HG03342 (cell line): ENCODE results near the gene GMEB1.
"Not testable (repeated sequence)": the region's sequence is repeated elsewhere in the genome, so short reads cannot be mapped to it uniquely, and the experiment has no call there.

Experiments
- ATAC-seq: cut with Tn5 transposase; IDR thresholded peaks from one replicate; pipeline ENCODE4 v1.9.1; 2021; ENCODE audit warnings: mild to moderate bottlenecking, moderate library complexity; ENCODE audit not compliant: unreplicated experiment

Gene GMEB1

DNA sequence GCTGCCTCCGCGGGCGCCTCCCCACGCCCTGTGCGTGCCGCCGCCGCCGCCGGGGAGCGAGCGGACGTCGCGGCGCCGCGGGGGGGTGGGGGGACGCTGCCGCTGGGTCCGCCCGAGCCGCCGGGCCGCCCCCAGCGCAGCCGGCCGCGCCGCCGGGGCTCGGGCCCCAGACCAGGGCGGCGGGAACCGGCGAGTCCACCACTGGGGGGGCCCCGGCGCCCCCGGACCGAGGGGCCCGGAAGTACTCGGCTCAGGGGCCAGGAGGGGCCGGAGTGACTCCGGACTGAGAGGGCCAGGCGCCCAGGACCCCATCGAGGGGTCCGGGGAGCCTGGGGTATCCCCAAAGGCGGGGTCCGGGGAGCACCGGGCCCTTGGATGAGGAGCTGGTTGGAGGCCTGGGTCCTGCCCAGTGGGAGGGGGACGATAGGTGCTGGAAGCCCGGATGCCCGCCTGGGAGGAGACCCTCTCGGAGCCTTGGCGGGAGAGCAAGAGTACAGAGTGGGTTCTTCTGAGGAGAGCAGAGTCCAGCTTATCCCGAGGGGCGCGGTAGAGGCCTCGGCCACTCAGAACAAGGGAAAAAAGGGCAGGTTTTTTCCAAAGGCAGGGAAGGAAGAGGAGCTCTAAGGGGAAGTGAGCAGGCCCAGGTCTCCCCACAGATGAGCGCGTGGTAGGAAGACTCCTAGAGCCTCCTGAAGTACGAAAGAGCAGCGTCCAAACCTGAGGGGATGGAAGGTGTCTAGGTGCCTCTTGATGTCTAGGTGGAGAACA lies 556 bp downstream of the GMEB1 start:
- ATAC-seq = peak; percentile 47

DNA sequence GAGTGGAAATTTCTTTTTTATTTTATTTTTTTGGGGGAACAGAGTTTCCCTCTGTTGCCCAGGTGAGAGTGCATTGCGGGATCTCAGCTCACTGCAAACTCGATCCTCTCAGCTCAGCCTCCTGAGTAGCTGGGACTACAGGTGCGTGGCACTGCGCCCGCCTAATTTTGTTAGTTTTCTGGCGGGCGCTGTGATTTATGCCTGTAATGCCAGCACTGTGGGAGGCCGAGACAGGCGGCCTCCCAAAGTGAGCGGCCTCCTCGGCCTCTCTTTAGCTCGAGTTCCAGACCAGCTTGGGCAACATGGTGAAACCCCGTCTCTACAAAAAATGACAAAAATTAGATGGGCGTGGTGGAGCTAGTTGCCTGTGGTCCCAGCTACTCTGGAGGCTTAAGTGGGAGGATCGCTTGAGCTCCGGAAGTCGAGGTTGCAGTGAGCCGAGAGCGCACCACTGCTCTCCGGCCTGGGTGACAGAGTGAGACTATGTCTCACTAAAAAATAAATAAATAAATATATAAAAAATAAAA lies 2.7 kb downstream of the GMEB1 start:
- no peak for ATAC-seq

DNA sequence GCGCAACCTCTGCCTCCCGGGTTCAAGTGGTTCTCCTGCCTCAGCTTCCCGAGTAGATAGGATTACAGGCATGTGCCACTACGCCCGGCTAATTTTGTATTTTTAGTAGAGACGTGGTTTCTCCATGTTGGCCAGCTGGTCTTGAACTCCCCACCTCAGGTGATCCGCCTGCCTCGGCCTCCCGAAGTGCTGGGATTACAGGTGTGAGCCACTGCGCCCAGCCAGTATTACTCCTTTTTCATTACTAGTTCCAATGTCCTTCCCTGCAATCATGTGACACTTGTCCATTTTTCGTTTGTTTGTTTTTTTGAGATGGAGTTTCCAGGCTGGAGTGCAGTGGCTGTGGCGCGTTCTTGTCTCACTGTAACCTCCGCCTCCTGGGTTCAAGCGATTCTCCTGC lies 4.4 kb downstream of the GMEB1 start:
- ATAC-seq = not testable (repeated sequence)

DNA sequence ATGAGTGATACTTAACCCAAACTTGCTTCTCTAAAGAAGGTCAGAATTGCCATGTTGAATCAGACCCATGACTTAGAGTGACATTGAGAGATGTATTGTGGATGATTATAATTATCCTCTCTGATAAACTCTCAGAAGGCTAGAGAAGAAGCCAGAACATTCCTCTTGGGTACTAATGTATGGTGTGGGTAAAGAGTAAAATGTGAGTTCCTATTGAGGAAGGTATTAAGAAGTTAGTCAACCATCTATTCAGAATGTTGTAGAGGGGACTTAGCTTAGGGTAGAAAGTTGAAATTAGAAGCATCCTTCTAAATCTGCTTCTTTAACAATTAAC lies 7.3 kb downstream of the GMEB1 start:
- ATAC-seq = no peak

DNA sequence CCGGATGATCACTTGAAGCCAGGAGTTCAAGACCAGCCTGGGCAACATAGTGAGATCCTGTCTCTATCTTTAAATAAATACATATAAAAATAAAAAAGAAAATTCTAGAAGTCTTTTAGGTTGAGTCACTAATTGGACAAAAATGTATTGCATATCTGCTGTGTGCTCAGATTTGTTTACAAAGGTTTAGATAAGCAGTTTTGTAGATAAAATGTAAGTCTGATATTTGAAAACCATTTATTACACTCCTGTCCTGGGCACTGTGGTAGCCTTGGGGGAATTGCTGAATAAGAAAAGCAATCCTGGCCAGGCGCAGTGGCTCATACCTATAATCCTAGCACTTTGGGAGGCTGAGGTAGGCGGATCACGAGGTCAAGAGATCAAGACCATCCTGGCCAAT lies 11.6 kb downstream of the GMEB1 start:
- no peak for ATAC-seq

DNA sequence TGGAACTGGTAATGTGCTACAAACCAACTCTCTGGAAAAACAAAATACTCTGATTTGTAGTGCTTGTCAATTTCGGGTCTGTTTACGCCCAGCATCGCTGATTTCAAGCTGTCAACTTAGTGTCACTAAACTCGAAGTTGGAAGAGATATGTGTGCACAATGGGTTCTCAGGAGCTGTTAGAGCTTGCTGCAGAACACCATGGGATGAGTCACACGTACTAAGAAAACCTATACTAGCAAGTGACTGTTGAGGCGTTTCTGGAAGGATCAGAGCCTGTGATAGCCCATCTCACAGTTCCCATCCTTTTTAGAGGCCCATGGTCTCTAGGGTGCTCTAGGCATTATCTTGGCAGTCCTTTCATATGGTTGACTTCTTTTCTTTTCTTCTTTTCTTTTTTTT lies 14.3 kb downstream of the GMEB1 start:
- no peak for ATAC-seq

DNA sequence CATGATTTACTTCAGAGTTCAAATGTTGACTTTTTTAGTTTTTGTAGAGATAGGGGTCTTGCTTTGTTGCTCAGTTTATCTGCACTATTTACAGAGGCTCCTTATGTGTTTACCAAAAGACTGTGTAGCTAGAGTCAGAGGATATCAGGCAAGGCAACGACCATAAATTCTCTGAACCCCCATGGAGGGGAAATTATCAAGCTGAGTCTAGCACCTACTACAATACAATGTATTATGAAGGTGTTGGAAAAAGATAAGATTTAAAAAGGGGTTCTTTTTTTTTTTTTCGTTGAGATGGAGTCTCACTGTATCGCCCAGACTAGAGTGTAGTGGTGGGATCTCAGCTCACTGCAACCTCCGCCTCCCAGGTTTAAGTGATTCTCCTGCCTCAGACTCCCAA lies 16.4 kb downstream of the GMEB1 start:
- ATAC-seq = no peak

DNA sequence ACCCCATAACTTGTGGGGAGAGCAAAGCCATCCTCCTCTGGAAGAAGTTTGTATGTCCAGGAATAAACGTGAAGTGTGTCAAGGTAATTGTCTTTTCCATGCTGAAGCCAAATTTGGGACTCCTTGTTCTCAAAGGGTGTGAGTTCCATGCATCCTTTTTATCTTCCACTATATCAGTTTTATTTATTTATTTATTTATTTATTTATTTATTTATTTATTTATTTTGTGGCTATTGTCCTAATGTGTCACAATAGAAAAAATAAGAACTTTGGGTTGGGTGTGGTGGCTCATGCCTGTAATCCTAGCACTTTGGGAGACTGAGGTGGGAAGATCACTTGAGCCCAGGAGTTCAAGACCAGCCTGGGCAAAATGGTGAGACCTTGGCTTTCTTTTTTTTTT lies 23.0 kb downstream of the GMEB1 start:
- not testable (repeated sequence) for ATAC-seq

DNA sequence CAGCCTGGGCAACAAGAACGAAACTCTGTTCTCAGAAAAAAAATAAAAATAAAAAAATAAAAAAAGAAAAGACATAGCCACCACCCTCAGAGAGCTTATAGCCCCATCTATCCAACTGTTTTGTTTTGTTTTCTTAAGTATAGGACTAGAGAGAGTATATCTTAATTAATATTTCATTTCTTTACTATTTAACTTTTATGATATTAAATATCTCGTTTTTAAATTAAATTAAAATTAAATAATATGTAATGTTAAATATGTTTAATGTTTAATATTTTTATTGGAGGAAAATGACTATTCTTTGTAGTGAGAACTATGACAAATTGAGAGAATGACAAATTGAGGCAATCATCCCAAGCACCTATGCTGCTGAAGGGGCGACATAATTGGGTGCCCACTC lies 35.0 kb downstream of the GMEB1 start:
- ATAC-seq = no peak

DNA sequence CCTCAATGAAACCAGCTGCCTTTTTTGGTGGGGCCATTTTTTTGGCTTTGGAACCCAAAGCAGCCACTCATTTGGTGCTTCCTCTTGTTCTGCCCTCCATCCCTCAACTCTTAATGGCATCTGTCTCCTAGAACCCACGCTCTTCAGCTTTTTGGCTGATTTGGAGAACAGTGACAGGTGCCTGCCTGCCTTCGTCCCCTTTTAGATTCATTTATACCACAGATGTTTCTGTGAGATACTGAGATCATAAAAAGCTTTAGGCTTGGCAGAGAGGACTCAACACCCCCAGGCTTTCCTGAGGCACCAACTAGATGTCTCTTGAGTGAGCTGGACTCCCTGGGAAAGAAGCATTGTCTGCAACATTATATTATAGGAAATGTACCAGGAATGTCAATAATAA lies 47.8 kb downstream of the GMEB1 start:
- ATAC-seq = no peak

DNA sequence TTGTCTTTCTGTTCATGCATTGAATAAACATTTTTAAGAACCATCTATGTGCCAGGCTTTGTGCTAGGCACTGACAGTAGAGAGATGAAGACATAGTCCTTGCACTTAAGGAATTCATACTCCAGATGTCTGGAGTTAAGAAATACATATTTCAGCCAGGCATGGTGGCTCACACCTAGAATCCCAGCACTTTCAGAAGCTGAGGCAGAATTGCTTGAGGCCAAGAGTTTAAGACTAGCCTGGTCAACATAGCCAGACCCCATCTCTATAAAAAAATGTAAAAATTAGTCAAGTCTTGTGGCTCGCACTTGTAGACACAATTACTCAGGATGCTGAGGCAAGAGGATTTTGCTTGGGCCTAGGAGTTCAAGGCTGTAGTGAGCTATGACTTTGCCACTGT lies 49.6 kb downstream of the GMEB1 start:
- no peak for ATAC-seq

DNA sequence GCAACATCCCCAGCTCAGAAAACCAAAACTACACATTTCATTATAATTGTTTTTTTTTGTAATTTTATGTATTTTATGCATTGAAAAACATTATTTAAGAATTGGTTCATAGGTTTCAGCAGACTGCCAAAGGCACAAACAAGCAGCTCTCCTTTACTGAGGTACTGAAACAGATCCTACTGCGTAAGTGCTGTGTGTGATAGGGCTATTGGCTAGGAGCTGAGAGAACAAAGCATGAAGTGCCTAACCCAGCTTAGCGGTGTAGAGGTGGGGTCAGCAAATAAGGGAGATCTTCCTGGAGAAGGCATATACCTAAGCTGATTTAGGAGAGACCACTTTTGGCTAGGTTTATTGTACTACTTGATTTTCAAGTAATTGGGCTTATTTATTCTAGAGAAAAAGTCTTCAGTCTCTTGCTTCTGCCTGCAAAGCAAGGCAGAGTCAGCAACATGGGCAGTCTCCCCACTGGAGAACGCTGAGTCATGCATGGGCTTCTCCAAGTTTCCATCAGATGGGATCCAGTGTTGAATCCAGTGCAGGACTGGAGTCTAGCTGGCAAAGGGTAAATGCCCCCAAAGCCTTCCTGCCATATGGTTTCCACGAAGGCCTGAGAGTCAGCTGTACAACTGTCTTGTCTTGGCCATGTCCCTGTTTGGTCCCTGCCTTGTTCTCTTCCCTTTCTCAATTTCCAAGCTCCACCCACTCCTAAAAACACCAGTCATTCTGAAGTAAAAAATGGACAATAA lies 50.2 kb downstream of the GMEB1 start:
- ATAC-seq = no peak

DNA sequence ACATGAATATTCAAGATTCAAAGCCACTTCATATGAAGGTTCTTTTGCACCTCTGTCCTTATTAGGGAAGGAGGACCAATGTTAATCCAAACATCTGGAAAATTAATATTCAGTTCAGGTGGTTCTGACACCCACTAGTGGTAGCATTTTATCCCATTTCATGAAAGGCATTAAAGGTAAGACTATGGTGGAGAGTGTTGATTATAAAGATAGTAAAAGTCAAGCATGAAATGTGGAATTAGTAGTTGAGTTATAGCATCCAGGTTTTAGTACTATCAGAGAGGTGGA lies 50.7 kb downstream of the GMEB1 start:
- no peak for ATAC-seq

DNA sequence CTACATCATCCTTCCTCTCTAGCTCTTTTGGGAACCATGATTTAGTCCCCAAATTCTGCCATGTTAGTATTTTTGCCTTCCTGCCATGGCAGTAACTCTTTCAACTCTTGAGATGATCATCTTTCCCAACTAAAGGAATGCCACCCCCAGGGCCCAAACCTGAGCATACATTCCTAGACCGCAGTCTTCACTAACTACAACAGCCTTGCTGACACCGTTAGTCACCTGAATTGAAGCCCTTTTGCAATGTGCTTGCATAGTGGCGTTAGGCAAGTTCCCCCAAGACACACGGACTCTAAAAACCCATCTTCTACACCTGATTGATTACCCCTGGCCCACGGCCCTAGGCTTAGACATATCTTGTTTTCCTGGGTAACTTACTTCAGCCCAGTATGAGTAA lies 51.8 kb downstream of the GMEB1 start:
- no peak for ATAC-seq

DNA sequence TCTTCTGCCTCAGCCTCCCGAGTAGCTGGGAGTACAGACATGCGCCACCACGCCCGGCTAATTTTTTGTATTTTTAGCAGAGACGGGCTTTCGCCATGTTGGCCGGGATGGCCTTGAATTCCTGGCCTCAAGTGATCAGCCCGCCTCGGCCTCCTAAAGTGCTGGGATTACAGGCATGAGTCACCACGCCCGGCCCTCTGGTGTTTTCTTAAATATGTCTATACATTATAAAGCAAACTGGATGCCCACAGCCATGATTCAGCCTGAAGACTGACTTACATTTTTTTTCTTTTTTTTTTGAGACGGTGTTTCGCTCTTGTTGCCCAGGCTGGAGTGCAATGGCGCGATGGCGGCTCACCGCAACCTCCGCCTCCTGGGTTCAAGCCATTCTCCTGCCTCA lies 53.3 kb downstream of the GMEB1 start:
- ATAC-seq = not testable (repeated sequence)

DNA sequence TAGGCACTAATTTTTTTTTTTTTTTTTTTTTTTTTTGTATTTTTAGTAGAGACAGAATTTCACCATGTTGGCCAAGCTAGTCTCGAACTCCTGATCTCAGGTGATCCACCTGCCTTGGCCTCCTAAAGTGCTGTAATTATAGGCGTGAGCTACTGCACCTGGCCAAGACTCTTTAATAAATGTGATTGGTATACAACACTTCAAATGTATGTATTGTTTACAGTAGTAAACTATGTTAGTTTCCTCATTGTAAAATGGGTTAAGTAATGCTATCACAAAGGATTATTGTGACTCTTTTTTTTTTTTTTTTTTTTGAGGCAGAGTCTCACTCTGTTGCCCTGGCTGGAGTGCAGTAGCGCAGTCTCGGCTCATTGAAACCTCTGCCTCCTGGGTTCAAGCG lies 56.8 kb downstream of the GMEB1 start:
- ATAC-seq = not testable (repeated sequence)

DNA sequence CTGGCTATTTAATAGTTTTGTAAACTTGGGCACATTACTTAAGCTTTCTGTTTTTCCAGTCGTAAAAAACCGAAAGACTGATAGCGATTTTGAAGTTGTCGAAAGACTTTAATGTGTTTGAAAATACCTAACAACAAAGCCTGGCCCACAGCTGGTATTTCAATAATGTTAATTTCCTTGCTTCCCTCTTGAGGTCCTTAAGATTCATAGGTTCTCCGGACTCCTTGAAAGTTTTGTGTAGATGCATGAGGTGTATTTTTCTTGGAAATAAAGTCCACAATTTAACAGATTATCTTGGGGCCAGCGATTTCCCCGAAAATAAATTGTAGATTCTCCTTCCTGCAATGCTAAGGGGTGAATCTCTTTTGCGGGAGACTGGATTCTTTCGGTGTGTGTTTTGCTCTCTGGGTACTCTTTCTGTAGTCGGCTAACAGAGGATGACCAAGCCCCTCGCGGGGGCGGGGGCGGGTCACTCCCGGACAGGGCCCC lies 67.4 kb downstream of the GMEB1 start:
- ATAC-seq = no peak

DNA sequence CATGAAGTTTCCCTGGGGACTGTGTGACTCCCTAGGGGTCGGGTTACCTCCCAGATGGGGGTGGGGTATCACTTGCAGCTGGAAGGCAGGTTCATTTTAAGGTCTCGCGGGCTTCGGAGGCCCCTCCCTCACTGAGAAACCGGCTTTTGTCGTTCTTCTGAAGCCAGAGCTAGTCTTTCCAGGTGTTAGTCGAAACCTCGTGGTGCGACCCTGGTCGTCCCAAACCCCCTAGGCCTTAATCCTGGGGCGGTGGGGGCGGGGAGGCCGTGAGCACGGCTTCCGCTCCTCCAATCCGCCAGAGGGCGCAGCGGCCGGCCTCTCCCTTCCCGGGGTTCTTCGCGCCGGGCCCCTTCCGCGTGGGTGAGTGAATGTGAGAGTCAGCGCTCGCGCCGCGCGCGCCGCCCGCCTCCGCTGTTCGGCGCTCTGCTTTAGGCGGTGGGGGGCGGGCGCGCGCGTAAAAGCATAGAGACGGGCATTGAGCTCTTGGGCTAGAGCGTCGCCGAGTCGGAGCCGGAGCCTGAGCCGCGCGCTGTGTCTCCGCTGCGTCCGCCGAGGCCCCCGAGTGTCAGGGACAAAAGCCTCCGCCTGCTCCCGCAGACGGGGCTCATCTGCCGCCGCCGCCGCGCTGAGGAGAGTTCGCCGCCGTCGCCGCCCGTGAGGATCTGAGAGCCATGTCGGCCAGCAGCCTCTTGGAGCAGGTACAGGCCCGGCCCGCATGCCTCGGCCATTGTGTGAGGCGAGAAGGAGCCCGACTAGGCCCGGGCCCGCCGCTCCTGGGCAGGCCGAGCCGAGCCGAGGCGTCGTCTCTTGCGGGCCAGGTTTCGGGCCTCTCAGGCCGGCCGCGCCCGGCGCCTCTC lies 68.1 kb downstream of the GMEB1 start, which contains the start of gene YTHDF2:
Gene YTHDF2 (plus strand): TSS at position 491 of the 857 bp plus-strand sequence. CDS start 181 bp downstream, at position 672.
- peak; percentile 84 for ATAC-seq

DNA sequence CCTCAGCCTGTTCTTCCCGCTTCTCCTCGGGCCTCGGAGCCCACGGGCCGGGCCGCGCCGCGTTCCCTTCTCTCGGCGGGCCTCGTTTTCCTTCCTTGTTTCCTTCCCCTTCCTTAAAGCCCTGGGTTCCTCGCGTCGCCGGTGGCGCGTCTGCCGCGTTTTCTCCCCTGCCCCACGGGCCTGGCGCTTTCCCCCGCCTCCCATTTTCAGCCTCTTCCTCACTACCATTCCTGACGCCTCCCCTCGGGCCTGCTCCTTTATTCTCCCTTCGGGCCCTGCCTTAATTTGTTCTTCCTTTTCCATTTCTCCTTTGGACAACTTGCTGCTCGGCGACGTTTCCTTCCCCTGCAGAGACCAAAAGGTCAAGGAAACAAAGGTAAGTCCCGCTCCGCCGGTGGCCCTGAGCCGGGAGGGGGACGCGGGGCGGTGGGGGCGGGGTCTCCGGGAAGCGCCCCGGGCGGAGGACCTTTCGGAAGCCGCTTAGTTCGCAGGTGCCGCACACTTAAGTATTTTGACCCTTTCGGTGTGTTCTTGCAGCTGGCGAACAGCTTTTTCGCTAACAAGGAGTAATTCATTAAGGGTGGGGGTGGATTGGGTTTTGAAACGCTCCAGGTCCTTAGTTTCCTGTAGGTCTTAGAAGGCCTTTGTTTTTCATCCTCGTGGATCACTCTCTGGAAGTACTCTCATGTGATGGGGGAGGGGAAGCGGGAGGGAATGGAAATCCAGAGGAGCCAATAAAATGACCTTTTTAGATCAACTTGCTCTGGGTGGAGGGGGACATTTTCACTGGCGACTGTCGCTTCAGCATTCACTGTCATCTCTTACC lies 68.9 kb downstream of the GMEB1 start:
- peak; percentile 11 for ATAC-seq

DNA sequence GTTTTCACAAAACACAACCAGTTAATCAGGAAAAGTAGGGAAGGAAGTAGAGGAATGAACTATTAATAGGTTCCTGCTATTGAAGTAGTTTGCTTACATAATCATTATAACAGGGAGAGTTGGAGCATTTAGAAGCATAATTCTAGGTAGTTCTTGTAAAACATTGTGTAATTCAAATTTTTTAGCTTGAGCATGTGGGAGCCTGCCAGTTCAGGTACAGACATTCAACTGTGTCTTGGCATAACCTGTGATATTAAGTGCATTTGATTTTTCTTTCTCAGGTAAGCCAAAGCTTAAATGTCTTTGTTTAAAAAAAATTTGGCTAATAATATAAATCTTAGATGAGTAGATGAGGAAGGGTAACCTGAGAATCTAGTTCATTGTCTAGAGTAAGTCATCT lies 71.5 kb downstream of the GMEB1 start:
- no peak for ATAC-seq
